SK-N-SH treated with all-trans-retinoic acid at 6 μM for 48 hours (cell line): ENCODE measurements around the gene ZXDC.
A peak's percentile ranks its signal among the peaks of the same experiment; 100 is the strongest.

Experiments used
- ATAC-seq: fragments of 200-7000 bp; cut with Tn5 transposase; 3 replicates; pipeline ENCODE4 v1.9.1; 2020; ENCODE audit warnings: mild to moderate bottlenecking, moderate library complexity
- ARNTL ChIP-seq: fragments of 450-650 bp; formaldehyde crosslinking; IDR thresholded peaks from 2 replicates; pipeline ENCODE4 v1.5.0; 2020; ENCODE audit warnings: low read depth, mild to moderate bottlenecking, moderate library complexity, borderline replicate concordance
- BACH2 ChIP-seq: fragments of 250-450 bp; sonication (Bioruptor Pico); IDR thresholded peaks from 2 replicates; pipeline ENCODE4 v1.9.0; 2021; ENCODE audit warnings: mild to moderate bottlenecking, borderline replicate concordance
- CSDC2 ChIP-seq: fragments of 250-450 bp; sonication (Bioruptor Pico); IDR thresholded peaks from 2 replicates; pipeline ENCODE4 v1.5.0; 2020; ENCODE audit warnings: mild to moderate bottlenecking, moderate library complexity
- ESRRG ChIP-seq: fragments of 250-450 bp; sonication (Bioruptor Pico); IDR thresholded peaks from 2 replicates; pipeline ENCODE4 v1.6.1; 2021; ENCODE audit warnings: mild to moderate bottlenecking
- GLIS3 ChIP-seq: fragments of 250-450 bp; sonication (Bioruptor Pico); IDR thresholded peaks from 2 replicates; pipeline ENCODE4 v1.5.0; 2020; ENCODE audit warnings: mild to moderate bottlenecking, moderate library complexity
- ISL1 ChIP-seq: fragments of 250-450 bp; sonication (Bioruptor Pico); IDR thresholded peaks from 2 replicates; pipeline ENCODE4 v2.1.2; 2022; ENCODE audit warnings: mild to moderate bottlenecking, moderate library complexity
- OSR1 ChIP-seq: fragments of 250-450 bp; sonication (Bioruptor Pico); IDR thresholded peaks from 2 replicates; pipeline ENCODE4 v1.8.0; 2022; ENCODE audit warnings: moderate library complexity, mild to moderate bottlenecking, inconsistent platforms
- PPARA ChIP-seq: fragments of 250-450 bp; sonication (Bioruptor Pico); IDR thresholded peaks from 2 replicates; pipeline ENCODE4 v1.5.0; 2020; ENCODE audit warnings: mild to moderate bottlenecking, borderline replicate concordance
- RARB ChIP-seq: fragments of 250-450 bp; sonication (Bioruptor Pico); IDR thresholded peaks from 2 replicates; pipeline ENCODE4 v1.8.0; 2021; ENCODE audit warnings: mild to moderate bottlenecking, moderate library complexity
- TCF4 ChIP-seq: fragments of 250-450 bp; sonication (Bioruptor Pico); IDR thresholded peaks from 2 replicates; pipeline ENCODE4 v1.8.0; 2021; ENCODE audit warnings: mild to moderate bottlenecking, moderate library complexity, borderline replicate concordance
- TOX ChIP-seq: fragments of 250-450 bp; sonication (Bioruptor Pico); IDR thresholded peaks from 2 replicates; pipeline ENCODE4 v1.8.0; 2021; ENCODE audit warnings: mild to moderate bottlenecking, moderate library complexity, borderline replicate concordance
- ZC3H10 ChIP-seq: fragments of 250-450 bp; sonication (Bioruptor Pico); IDR thresholded peaks from 2 replicates; pipeline ENCODE4 v1.5.1; 2021; ENCODE audit warnings: mild to moderate bottlenecking, moderate library complexity
- ZFP3 ChIP-seq: fragments of 250-450 bp; sonication (Bioruptor Pico); IDR thresholded peaks from 2 replicates; pipeline ENCODE4 v1.5.0; 2020; ENCODE audit warnings: mild to moderate bottlenecking, moderate library complexity
- ZFP30 ChIP-seq: fragments of 450-650 bp; formaldehyde crosslinking; IDR thresholded peaks from 2 replicates; pipeline ENCODE4 v1.5.0; 2022; ENCODE audit warnings: mild to moderate bottlenecking, moderate library complexity
- ZNF565 ChIP-seq: fragments of 450-650 bp; formaldehyde crosslinking; conservative IDR thresholded peaks from 2 replicates; pipeline ENCODE4 v1.5.0; 2020; ENCODE audit warnings: low read depth, mild to moderate bottlenecking, moderate library complexity
- ZNF8 ChIP-seq: fragments of 450-650 bp; formaldehyde crosslinking; IDR thresholded peaks from 2 replicates; pipeline ENCODE4 v1.5.0; 2020; ENCODE audit warnings: mild to moderate bottlenecking, moderate library complexity
- TF ChIP-seq, protein P1 (sequence below): fragments of 250-450 bp; sonication (Bioruptor Pico); IDR thresholded peaks from 2 replicates; pipeline ENCODE4 v1.5.1; 2021; ENCODE audit warnings: mild to moderate bottlenecking, moderate library complexity
- TF ChIP-seq, protein P2 (sequence below): fragments of 250-450 bp; sonication (Bioruptor Pico); IDR thresholded peaks from 2 replicates; pipeline ENCODE4 v1.5.0; 2020; ENCODE audit warnings: mild to moderate bottlenecking, moderate library complexity
- TF ChIP-seq, protein P3 (sequence below): fragments of 250-450 bp; sonication (Bioruptor Pico); IDR thresholded peaks from 2 replicates; pipeline ENCODE4 v1.5.1; 2020; ENCODE audit warnings: low read depth, mild to moderate bottlenecking, moderate library complexity
- TF ChIP-seq, protein P4 (sequence below): fragments of 250-450 bp; sonication (Bioruptor Pico); IDR thresholded peaks from 2 replicates; pipeline ENCODE4 v1.8.0; 2021; ENCODE audit warnings: low read depth, mild to moderate bottlenecking, moderate library complexity, borderline replicate concordance
- TF ChIP-seq, protein P5 (sequence below): fragments of 250-450 bp; sonication (Bioruptor Pico); IDR thresholded peaks from 2 replicates; pipeline ENCODE4 v1.8.0; 2020; ENCODE audit warnings: mild to moderate bottlenecking, moderate library complexity, borderline replicate concordance

Gene ZXDC

DNA sequence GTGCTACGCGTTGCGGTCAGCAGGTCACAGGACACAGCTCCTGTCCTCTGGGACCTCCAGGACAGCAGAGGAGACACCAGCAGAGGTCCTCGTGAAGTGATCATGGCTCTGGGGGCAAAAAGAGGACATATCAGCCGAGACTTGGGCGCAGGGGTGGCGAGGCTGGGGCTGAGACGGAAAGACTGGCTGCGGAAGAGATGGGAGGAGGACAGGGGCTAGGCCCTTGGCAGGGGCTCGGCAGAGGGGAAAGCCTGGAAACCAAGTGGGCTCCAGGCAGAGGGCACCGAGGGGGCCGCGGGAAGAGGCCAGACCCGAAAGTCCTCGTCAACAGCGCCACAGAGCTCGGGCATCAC lies 85.9 kb downstream of the ZXDC start:
- peak; percentile 8; the same call in 1 of the 3 replicates for ATAC-seq
- no peak for TF ChIP-seq ZC3H10 (CRISPR knock-in tag)
- no peak for TF ChIP-seq CSDC2 (CRISPR knock-in tag)
- TF ChIP-seq, protein P1, sequence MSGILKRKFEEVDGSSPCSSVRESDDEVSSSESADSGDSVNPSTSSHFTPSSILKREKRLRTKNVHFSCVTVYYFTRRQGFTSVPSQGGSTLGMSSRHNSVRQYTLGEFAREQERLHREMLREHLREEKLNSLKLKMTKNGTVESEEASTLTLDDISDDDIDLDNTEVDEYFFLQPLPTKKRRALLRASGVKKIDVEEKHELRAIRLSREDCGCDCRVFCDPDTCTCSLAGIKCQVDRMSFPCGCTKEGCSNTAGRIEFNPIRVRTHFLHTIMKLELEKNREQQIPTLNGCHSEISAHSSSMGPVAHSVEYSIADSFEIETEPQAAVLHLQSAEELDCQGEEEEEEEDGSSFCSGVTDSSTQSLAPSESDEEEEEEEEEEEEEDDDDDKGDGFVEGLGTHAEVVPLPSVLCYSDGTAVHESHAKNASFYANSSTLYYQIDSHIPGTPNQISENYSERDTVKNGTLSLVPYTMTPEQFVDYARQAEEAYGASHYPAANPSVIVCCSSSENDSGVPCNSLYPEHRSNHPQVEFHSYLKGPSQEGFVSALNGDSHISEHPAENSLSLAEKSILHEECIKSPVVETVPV (CRISPR knock-in tag) = no peak
- TF ChIP-seq ISL1 = no peak
- TF ChIP-seq ZFP3 = no peak
- TF ChIP-seq, protein P2, sequence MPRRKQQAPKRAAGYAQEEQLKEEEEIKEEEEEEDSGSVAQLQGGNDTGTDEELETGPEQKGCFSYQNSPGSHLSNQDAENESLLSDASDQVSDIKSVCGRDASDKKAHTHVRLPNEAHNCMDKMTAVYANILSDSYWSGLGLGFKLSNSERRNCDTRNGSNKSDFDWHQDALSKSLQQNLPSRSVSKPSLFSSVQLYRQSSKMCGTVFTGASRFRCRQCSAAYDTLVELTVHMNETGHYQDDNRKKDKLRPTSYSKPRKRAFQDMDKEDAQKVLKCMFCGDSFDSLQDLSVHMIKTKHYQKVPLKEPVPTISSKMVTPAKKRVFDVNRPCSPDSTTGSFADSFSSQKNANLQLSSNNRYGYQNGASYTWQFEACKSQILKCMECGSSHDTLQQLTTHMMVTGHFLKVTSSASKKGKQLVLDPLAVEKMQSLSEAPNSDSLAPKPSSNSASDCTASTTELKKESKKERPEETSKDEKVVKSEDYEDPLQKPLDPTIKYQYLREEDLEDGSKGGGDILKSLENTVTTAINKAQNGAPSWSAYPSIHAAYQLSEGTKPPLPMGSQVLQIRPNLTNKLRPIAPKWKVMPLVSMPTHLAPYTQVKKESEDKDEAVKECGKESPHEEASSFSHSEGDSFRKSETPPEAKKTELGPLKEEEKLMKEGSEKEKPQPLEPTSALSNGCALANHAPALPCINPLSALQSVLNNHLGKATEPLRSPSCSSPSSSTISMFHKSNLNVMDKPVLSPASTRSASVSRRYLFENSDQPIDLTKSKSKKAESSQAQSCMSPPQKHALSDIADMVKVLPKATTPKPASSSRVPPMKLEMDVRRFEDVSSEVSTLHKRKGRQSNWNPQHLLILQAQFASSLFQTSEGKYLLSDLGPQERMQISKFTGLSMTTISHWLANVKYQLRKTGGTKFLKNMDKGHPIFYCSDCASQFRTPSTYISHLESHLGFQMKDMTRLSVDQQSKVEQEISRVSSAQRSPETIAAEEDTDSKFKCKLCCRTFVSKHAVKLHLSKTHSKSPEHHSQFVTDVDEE (CRISPR knock-in tag) = no peak
- TF ChIP-seq ESRRG (CRISPR knock-in tag) = no peak
- TF ChIP-seq OSR1 (CRISPR knock-in tag) = no peak
- no peak for TF ChIP-seq PPARA (CRISPR knock-in tag)
- TF ChIP-seq GLIS3 (CRISPR knock-in tag) = no peak
- no peak for TF ChIP-seq ZNF8
- TF ChIP-seq ZFP30 (CRISPR knock-in tag) = no peak
- no peak for TF ChIP-seq TOX (CRISPR knock-in tag)
- TF ChIP-seq RARB (CRISPR knock-in tag) = no peak
- TF ChIP-seq ZNF565 (CRISPR knock-in tag) = no peak
- no peak for TF ChIP-seq BACH2
- TF ChIP-seq, protein P3, sequence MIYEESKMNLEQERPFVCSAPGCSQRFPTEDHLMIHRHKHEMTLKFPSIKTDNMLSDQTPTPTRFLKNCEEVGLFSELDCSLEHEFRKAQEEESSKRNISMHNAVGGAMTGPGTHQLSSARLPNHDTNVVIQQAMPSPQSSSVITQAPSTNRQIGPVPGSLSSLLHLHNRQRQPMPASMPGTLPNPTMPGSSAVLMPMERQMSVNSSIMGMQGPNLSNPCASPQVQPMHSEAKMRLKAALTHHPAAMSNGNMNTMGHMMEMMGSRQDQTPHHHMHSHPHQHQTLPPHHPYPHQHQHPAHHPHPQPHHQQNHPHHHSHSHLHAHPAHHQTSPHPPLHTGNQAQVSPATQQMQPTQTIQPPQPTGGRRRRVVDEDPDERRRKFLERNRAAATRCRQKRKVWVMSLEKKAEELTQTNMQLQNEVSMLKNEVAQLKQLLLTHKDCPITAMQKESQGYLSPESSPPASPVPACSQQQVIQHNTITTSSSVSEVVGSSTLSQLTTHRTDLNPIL (CRISPR knock-in tag) = no peak
- TF ChIP-seq, protein P4, sequence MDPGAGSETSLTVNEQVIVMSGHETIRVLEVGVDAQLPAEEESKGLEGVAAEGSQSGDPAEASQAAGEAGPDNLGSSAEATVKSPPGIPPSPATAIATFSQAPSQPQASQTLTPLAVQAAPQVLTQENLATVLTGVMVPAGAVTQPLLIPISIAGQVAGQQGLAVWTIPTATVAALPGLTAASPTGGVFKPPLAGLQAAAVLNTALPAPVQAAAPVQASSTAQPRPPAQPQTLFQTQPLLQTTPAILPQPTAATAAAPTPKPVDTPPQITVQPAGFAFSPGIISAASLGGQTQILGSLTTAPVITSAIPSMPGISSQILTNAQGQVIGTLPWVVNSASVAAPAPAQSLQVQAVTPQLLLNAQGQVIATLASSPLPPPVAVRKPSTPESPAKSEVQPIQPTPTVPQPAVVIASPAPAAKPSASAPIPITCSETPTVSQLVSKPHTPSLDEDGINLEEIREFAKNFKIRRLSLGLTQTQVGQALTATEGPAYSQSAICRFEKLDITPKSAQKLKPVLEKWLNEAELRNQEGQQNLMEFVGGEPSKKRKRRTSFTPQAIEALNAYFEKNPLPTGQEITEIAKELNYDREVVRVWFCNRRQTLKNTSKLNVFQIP (CRISPR knock-in tag) = no peak
- TF ChIP-seq, protein P5, sequence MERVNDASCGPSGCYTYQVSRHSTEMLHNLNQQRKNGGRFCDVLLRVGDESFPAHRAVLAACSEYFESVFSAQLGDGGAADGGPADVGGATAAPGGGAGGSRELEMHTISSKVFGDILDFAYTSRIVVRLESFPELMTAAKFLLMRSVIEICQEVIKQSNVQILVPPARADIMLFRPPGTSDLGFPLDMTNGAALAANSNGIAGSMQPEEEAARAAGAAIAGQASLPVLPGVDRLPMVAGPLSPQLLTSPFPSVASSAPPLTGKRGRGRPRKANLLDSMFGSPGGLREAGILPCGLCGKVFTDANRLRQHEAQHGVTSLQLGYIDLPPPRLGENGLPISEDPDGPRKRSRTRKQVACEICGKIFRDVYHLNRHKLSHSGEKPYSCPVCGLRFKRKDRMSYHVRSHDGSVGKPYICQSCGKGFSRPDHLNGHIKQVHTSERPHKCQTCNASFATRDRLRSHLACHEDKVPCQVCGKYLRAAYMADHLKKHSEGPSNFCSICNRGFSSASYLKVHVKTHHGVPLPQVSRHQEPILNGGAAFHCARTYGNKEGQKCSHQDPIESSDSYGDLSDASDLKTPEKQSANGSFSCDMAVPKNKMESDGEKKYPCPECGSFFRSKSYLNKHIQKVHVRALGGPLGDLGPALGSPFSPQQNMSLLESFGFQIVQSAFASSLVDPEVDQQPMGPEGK (CRISPR knock-in tag) = no peak
- TF ChIP-seq TCF4 = no peak
- TF ChIP-seq, all 23 proteins: peak for 0

DNA sequence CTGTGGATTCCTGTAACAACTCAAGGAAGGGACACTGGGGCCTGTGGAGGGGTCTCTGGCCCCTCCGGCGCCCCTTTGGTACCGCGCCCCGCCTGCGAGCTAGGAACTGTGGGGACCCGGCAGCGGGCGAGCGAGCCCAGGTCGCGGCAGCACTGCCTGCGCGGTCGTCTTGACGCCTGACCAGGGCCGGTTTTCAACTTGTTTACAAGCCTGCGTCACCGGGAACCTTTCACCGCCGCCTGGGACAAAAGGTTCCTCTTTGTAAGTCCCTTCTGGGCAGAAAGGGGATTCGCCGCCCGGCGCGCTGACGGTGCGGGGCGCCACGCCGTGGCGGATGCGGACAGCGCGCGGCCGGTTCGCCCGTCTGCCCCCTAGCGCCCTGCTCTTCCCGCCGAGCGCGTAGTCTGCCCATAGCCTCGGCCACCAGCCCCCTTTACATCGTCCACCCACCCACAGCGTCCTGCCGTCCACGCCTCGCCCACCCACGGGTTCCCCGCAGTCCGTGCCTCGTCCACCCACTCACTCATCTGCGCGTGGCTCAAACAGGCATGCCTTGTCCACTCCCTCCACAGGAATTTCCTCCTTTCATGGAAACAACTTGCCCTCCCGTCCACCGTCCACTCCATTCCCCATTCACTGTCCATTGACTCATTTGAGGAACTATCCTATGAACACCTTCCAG lies 86.4 kb downstream of the ZXDC start:
- ATAC-seq = peak; percentile 99
- TF ChIP-seq BACH2 = no peak
- TF ChIP-seq ARNTL = no peak
- no peak for TF ChIP-seq ZC3H10 (CRISPR knock-in tag)
- no peak for TF ChIP-seq OSR1 (CRISPR knock-in tag)
- TF ChIP-seq ZFP30 (CRISPR knock-in tag) = no peak
- TF ChIP-seq, protein P3 (CRISPR knock-in tag) = no peak
- TF ChIP-seq, protein P1 (CRISPR knock-in tag) = no peak
- no peak for TF ChIP-seq ZFP3
- no peak for TF ChIP-seq TOX (CRISPR knock-in tag)
- TF ChIP-seq, protein P2 (CRISPR knock-in tag) = no peak
- TF ChIP-seq, protein P4 (CRISPR knock-in tag) = no peak
